ENCODE measurements around the gene INKA1. TPM values are rescaled to one million over a fixed set of nuclear protein-coding genes. Genes with fewer than 3 reads are reported as not detected.

INKA1 gene
- total and polyA plus RNA-seq, 2 experiments from 2014 or later: 4.3 to 4.4 TPM

DNA sequence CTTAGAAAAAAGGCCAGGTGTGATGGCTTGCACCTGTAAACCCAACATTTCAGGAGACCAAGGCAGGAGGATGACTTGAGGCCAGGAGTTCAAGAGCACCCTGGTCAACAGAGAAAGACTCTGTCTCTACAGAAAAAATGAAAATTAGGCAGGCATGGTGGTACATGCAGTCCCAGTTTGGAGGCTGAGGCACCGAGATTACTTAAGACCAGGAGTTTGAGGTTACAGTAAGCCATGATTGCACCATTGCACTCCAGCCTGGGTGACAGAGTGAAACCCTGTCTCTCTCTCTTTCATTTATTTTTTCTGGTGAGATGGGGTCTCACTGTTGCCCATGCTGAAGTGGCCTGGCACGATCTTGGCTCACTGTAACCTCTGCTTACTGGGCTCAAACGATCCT is 41.4 kb upstream of the INKA1 start:
- Histone ChIP-seq H3K4me3 (no peak overlapping the region), H3K36me3 (no peaks in the 10 kb centered on the region), H3K4me1 (ENCODE audit: low read depth) (no peaks in the 10 kb centered on the region), H3K27me3 (no peaks in the 10 kb centered on the region), H3K9me3 (ENCODE audit: low read depth) (no peaks in the 10 kb centered on the region), H3K27ac (no peak overlapping the region)
- no peak for DNase-seq (ENCODE audit: low read depth in 1 of 2, low spot score in 1 of 2)
- TF ChIP-seq, protein P1, sequence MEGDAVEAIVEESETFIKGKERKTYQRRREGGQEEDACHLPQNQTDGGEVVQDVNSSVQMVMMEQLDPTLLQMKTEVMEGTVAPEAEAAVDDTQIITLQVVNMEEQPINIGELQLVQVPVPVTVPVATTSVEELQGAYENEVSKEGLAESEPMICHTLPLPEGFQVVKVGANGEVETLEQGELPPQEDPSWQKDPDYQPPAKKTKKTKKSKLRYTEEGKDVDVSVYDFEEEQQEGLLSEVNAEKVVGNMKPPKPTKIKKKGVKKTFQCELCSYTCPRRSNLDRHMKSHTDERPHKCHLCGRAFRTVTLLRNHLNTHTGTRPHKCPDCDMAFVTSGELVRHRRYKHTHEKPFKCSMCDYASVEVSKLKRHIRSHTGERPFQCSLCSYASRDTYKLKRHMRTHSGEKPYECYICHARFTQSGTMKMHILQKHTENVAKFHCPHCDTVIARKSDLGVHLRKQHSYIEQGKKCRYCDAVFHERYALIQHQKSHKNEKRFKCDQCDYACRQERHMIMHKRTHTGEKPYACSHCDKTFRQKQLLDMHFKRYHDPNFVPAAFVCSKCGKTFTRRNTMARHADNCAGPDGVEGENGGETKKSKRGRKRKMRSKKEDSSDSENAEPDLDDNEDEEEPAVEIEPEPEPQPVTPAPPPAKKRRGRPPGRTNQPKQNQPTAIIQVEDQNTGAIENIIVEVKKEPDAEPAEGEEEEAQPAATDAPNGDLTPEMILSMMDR (IDR thresholded peaks at IDR 0.05; ENCODE audit: low read depth, low read length): no peak

- H3K27ac ChIP-seq: no peak overlapping the region
- no peak overlapping the region for H3K4me3 ChIP-seq
- H3K4me1 ChIP-seq (ENCODE audit: low read depth): no peaks in the 10 kb centered on the region
- no peak for DNase-seq (ENCODE audit: low read depth in 1 of 2, low spot score in 1 of 2)
- TF ChIP-seq, protein P1 (IDR thresholded peaks at IDR 0.05; ENCODE audit: low read depth, low read length): no peak
- no peaks in the 10 kb centered on the region for H3K36me3 ChIP-seq
- no peaks in the 10 kb centered on the region for H3K9me3 ChIP-seq (ENCODE audit: low read depth)
- no peaks in the 10 kb centered on the region for H3K27me3 ChIP-seq
These were observed 39.1 kb upstream of the INKA1 start for GRCh38 chr3:49763981-49764380.

GRCh38 chr3:49769286-49769915 is 33.7 kb upstream of the INKA1 start:
- TF ChIP-seq, protein P1 (IDR thresholded peaks at IDR 0.05; ENCODE audit: low read depth, low read length): no peak
- Histone ChIP-seq H3K36me3 (peaks cover 9% of the 10 kb centered on the region), H3K9me3 (ENCODE audit: low read depth) (no peaks in the 10 kb centered on the region), H3K4me3 (no peak overlapping the region), H3K27ac (no peak overlapping the region), H3K27me3 (no peaks in the 10 kb centered on the region), H3K4me1 (ENCODE audit: low read depth) (no peaks in the 10 kb centered on the region)
- DNase-seq (ENCODE audit: low read depth in 1 of 2, low spot score in 1 of 2): no peak

- Histone ChIP-seq H3K4me3 (no peak overlapping the region), H3K36me3 (peaks cover 9% of the 10 kb centered on the region), H3K27ac (no peak overlapping the region), H3K9me3 (ENCODE audit: low read depth) (no peaks in the 10 kb centered on the region), H3K27me3 (no peaks in the 10 kb centered on the region), H3K4me1 (ENCODE audit: low read depth) (no peaks in the 10 kb centered on the region)
- TF ChIP-seq, protein P1 (IDR thresholded peaks at IDR 0.05; ENCODE audit: low read depth, low read length): no peak
- DNase-seq (ENCODE audit: low read depth in 1 of 2, low spot score in 1 of 2): no peak
These were observed 33.1 kb upstream of the INKA1 start for GRCh38 chr3:49769926-49770325.

GRCh38 chr3:49771340-49771938 is 31.6 kb upstream of the INKA1 start:
- Histone ChIP-seq H3K27ac (no peak overlapping the region), H3K27me3 (no peaks in the 10 kb centered on the region), H3K4me3 (no peak overlapping the region), H3K36me3 (peaks cover 9% of the 10 kb centered on the region), H3K4me1 (ENCODE audit: low read depth) (no peaks in the 10 kb centered on the region), H3K9me3 (ENCODE audit: low read depth) (no peaks in the 10 kb centered on the region)
- TF ChIP-seq, protein P1 (IDR thresholded peaks at IDR 0.05; ENCODE audit: low read depth, low read length): no peak
- DNase-seq (ENCODE audit: low read depth in 1 of 2, low spot score in 1 of 2): no peak
